CD14-positive monocyte (primary cell): ENCODE results near the gene COLEC11. TPM values are rescaled to one million over a fixed set of nuclear protein-coding genes. Genes with fewer than 3 reads are reported as not detected.

Experiments used
- DNase-seq, 3 donors: peaks; one replicate each; pipeline ENCODE4 v3.0.0-alpha.2; 2011 to 2022
- H2AFZ ChIP-seq: 2 replicates; pipeline ENCODE4 v1.6.0; 2012; ENCODE audit warnings: mild to moderate bottlenecking, low read depth, low read length, inconsistent platforms; ENCODE audit not compliant: insufficient read depth, poor library complexity, severe bottlenecking
- H3K27ac ChIP-seq, 2 donors: 1 replicate in 1 of 2; 2 replicates in 1 of 2; pipeline ENCODE4 v1.5.1; 2012 to 2013; ENCODE audit warnings: low read length in 2 of 2, control low read depth in 1 of 2, inconsistent platforms in 1 of 2, low read depth in 1 of 2, mild to moderate bottlenecking in 1 of 2
- H3K27me3 ChIP-seq, 2 donors: one replicate each; pipeline versions ENCODE4 v1.6.0 to v1.6.1; 2011 to 2013; ENCODE audit warnings: low read length in 2 of 2; ENCODE audit not compliant: control insufficient read depth in 2 of 2, insufficient read depth in 2 of 2
- H3K36me3 ChIP-seq, 2 donors: replicated peaks in 1 of 2; 1 replicate in 1 of 2; 2 replicates in 1 of 2; pipeline versions ENCODE4 v1.5.1 to v1.6.1; 2012 to 2013; ENCODE audit warnings: low read length in 2 of 2, control low read depth in 1 of 2, inconsistent platforms in 1 of 2, mild to moderate bottlenecking in 1 of 2; ENCODE audit not compliant: insufficient read depth in 2 of 2, control insufficient read depth in 1 of 2
- H3K4me1 ChIP-seq, 2 donors: 1 replicate in 1 of 2; 2 replicates in 1 of 2; pipeline versions ENCODE4 v1.5.1 to v1.6.1; 2012 to 2013; ENCODE audit warnings: low read length in 2 of 2, control low read depth in 1 of 2, inconsistent platforms in 1 of 2, mild to moderate bottlenecking in 1 of 2, moderate library complexity in 1 of 2; ENCODE audit not compliant: insufficient read depth in 2 of 2, control insufficient read depth in 1 of 2
- H3K4me2 ChIP-seq: replicated peaks from 2 replicates; pipeline ENCODE3; 2012; ENCODE audit warnings: low read length, moderate library complexity, mild to moderate bottlenecking; ENCODE audit not compliant: poor library complexity, severe bottlenecking; ENCODE audit errors: extremely low read depth
- H3K4me3 ChIP-seq, 3 experiments: fragments of 200-600 bp in 1 of 3; sonication (generic) in 1 of 3; replicated peaks in 1 of 3; 1 replicate in 2 of 3; 2 replicates in 1 of 3; pipeline ENCODE4 v1.5.1; 2011 to 2013; ENCODE audit warnings: low read length in 3 of 3, mild to moderate bottlenecking in 3 of 3, control low read depth in 2 of 3, low read depth in 2 of 3, inconsistent platforms in 1 of 3, moderate library complexity in 1 of 3
- H3K79me2 ChIP-seq: 2 replicates; pipeline ENCODE4 v1.6.0; 2012; ENCODE audit warnings: mild to moderate bottlenecking, control low read depth, inconsistent platforms, low read length, moderate library complexity; ENCODE audit not compliant: insufficient read depth
- H3K9ac ChIP-seq: 2 replicates; pipeline ENCODE4 v1.6.0; 2017; ENCODE audit warnings: low read length, mild to moderate bottlenecking; ENCODE audit not compliant: insufficient read depth, poor library complexity, severe bottlenecking
- H3K9me3 ChIP-seq, 2 donors: replicated peaks in 1 of 2; 1 replicate in 1 of 2; 2 replicates in 1 of 2; pipeline versions ENCODE4 v1.5.1 to v1.6.1; 2012 to 2013; ENCODE audit warnings: low read length in 2 of 2, control low read depth in 1 of 2; ENCODE audit not compliant: control insufficient read depth in 1 of 2, insufficient read depth in 1 of 2
- H4K20me1 ChIP-seq: 2 replicates; pipeline ENCODE4 v1.6.0; 2012; ENCODE audit warnings: mild to moderate bottlenecking, low read length, control low read depth, moderate library complexity; ENCODE audit not compliant: insufficient read depth
- H3K27ac Mint-ChIP-seq, 7 donors: one replicate each; pipeline ENCODE4 v1.8.0; 2020; ENCODE audit warnings: mild to moderate bottlenecking in 7 of 7, mixed read lengths in 7 of 7, moderate library complexity in 6 of 7, inconsistent platforms in 2 of 7
- H3K27me3 Mint-ChIP-seq, 3 donors: one replicate each; pipeline ENCODE4 v1.8.0; 2021 to 2022; ENCODE audit warnings: low read depth in 3 of 3, mild to moderate bottlenecking in 3 of 3, mixed read lengths in 3 of 3, moderate library complexity in 3 of 3, inconsistent platforms in 1 of 3
- H3K36me3 Mint-ChIP-seq, 2 donors: one replicate each; pipeline ENCODE4 v1.8.0; 2020; ENCODE audit warnings: mixed read lengths in 2 of 2, inconsistent platforms in 1 of 2, mild to moderate bottlenecking in 1 of 2
- H3K4me1 Mint-ChIP-seq: one replicate; pipeline ENCODE4 v1.8.0; 2020; ENCODE audit warnings: mild to moderate bottlenecking, mixed read lengths
- H3K4me3 Mint-ChIP-seq, 2 donors: one replicate each; pipeline ENCODE4 v1.8.0; 2020; ENCODE audit warnings: mild to moderate bottlenecking in 2 of 2, mixed read lengths in 2 of 2, moderate library complexity in 1 of 2
- H3K9me3 Mint-ChIP-seq, 7 donors: one replicate each; pipeline ENCODE4 v1.8.0; 2020 to 2022; ENCODE audit warnings: mixed read lengths in 7 of 7, mild to moderate bottlenecking in 6 of 7, moderate library complexity in 6 of 7, inconsistent platforms in 2 of 7
- WGBS: methylation state at CpG from one replicate; pipeline ENCODE4 v1.1.5; 2013; ENCODE audit warnings: missing lambda C conversion rate; ENCODE audit not compliant: insufficient coverage; 5-methylcytosine and 5-hydroxymethylcytosine counted together
- intact Hi-C, 2 donors: fragments of 100-400 bp; cut with micrococcal nuclease; formaldehyde crosslinking; loops; one replicate each; pipeline versions ENCODE4 v1.15.0 to v1.15.1; 2023
- polyA plus RNA-seq, 3 donors: library from polyadenylated mRNA; depleted of rRNA in 1 of 3; unstranded in 2 of 3; stranded (reverse) in 1 of 3; fragments of 300-500 nt in 2 of 3; fragments of >200 nt in 1 of 3; fragmentation: Illumina TruSeq in 2 of 3; gene quantifications; 1 replicate in 2 of 3; 2 replicates in 1 of 3; pipeline ENCODE4 v1.2.3, GENCODE V29; 2012 to 2021
- TF ChIP-seq, protein P1 (sequence below): fragments of 200-600 bp; IDR thresholded peaks from one replicate; pipeline ENCODE4 v1.8.0; 2022; ENCODE audit warnings: antibody characterized with exemption, mild to moderate bottlenecking

COLEC11 gene
- polyA plus RNA-seq, 3 donors = not detected

DNA sequence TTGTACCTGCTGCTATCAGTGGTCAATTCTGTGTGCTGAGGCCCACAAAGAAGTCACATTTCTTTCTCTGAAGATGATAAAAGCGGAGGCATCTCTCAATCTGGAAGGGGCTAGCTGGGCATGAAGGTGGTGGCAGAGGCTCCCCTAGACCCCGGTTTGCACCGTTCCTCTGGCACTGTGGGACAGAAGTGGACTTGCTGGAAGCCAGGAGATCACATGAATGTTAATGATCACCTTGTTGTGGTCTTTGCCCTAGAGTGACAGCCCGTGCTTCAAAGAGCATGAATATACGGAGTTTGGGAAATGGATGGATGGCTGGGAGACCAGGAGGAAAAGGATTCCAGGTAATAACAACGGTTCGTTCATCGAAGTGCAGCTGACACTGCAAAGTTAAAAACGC, 83.3 kb downstream of the COLEC11 start:
- no peaks in the 10 kb centered on the region for H3K4me1 Mint-ChIP-seq
- no peak overlapping the region for H3K27ac ChIP-seq
- no peaks in the 10 kb centered on the region for H3K36me3 Mint-ChIP-seq
- H3K4me3 Mint-ChIP-seq = no peak overlapping the region
- H3K9me3 ChIP-seq = no peaks in the 10 kb centered on the region
- H3K9ac ChIP-seq = no peak overlapping the region
- no peak overlapping the region for H3K4me2 ChIP-seq
- no peaks in the 10 kb centered on the region for H3K79me2 ChIP-seq
- 84% methylated on average over 9 of the region's 9 CpGs for WGBS
- intact Hi-C loops = no loop called here
- H4K20me1 ChIP-seq = no peaks in the 10 kb centered on the region
- H3K27ac Mint-ChIP-seq = no peak overlapping the region
- H3K27me3 ChIP-seq = no peaks in the 10 kb centered on the region
- no peak for DNase-seq
- peaks cover 0 to 2% (median 0%) of the 10 kb centered on the region in 7 donors for H3K9me3 Mint-ChIP-seq
- no peak overlapping the region for H3K4me3 ChIP-seq
- TF ChIP-seq, protein P1, sequence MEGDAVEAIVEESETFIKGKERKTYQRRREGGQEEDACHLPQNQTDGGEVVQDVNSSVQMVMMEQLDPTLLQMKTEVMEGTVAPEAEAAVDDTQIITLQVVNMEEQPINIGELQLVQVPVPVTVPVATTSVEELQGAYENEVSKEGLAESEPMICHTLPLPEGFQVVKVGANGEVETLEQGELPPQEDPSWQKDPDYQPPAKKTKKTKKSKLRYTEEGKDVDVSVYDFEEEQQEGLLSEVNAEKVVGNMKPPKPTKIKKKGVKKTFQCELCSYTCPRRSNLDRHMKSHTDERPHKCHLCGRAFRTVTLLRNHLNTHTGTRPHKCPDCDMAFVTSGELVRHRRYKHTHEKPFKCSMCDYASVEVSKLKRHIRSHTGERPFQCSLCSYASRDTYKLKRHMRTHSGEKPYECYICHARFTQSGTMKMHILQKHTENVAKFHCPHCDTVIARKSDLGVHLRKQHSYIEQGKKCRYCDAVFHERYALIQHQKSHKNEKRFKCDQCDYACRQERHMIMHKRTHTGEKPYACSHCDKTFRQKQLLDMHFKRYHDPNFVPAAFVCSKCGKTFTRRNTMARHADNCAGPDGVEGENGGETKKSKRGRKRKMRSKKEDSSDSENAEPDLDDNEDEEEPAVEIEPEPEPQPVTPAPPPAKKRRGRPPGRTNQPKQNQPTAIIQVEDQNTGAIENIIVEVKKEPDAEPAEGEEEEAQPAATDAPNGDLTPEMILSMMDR = no peak
- no peaks in the 10 kb centered on the region for H3K36me3 ChIP-seq
- no peak overlapping the region for H2AFZ ChIP-seq
- no peaks in the 10 kb centered on the region for H3K4me1 ChIP-seq
- H3K27me3 Mint-ChIP-seq = peaks cover 0 to 6% (median 5%) of the 10 kb centered on the region in 3 donors

DNA sequence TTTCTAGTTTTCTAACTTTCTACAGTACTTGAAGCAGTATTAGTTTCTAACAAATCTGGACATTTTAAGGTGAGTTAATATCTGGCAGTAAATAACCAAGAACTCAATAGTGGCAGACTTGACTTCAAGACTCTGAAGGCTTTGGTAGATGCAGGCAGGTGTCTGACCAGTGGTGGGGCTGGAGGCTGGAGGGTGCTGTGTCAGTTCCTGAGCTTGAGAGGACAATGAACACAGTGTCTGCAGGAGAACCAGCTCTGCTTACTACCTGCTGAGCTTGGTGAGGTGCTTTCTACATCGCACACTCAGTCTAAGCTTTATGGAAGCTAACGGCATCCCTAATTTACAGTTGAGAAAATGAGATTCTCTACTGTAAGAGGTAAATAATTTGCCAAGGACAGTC, 84.3 kb downstream of the COLEC11 start:
- Histone ChIP-seq H3K4me1 (no peaks in the 10 kb centered on the region), H3K79me2 (no peaks in the 10 kb centered on the region), H3K4me2 (no peak overlapping the region), H2AFZ (no peak overlapping the region), H4K20me1 (no peaks in the 10 kb centered on the region), H3K27ac (no peak overlapping the region), H3K9me3 (no peaks in the 10 kb centered on the region), H3K27me3 (no peaks in the 10 kb centered on the region), H3K36me3 (no peaks in the 10 kb centered on the region), H3K9ac (no peak overlapping the region), H3K4me3 (no peak overlapping the region)
- TF ChIP-seq, protein P1 = no peak
- Mint-ChIP-seq H3K4me3 (no peak overlapping the region), H3K4me1 (no peaks in the 10 kb centered on the region), H3K9me3 (peaks cover 0 to 2% (median 0%) of the 10 kb centered on the region in 7 donors), H3K36me3 (no peaks in the 10 kb centered on the region), H3K27ac (no peak overlapping the region), H3K27me3 (peaks cover 0 to 6% (median 4%) of the 10 kb centered on the region in 3 donors)
- no peak for DNase-seq
- 80% methylated on average over 1 of the region's 2 CpGs for WGBS
- intact Hi-C loops = no loop called here
